Left lung (tissue), 8 donors: ENCODE measurements around the gene B3GALT6. TPM values are rescaled to one million over a fixed set of nuclear protein-coding genes. Genes with fewer than 3 reads are reported as not detected.

ENCODE experiments used
- polyA plus RNA-seq, 6 donors: library from polyadenylated mRNA; unstranded; fragments of 120-200 nt; gene quantifications; one replicate each; pipeline ENCODE4 v1.2.1, GENCODE V29; 2013; ENCODE audit not compliant: insufficient read length in 6 of 6
- total RNA-seq, 2 donors: library from RNA; stranded (reverse); fragmentation: NEBNext Ultra II Directional; extraction: Animal tissue kit (Norgen Biotek cat#: 25700); gene quantifications; one replicate each; pipeline ENCODE4 v1.2.1, GENCODE V29; 2021
- donor health status: DM: no; HTN: yes; CAD: no.
- donor health status: DM: no; HTN: no; CAD: no.

B3GALT6 gene
- total and polyA plus RNA-seq, 8 donors, result 12.6 to 25.2 (median 17.8) TPM

Other genes starting within 250 kb of the B3GALT6 start
- 10 to 100 TPM; 25.6 to 37.5 TPM for gene HES4, start 232.1 kb upstream of the B3GALT6 start, total RNA-seq
- 10 to 100 TPM in 2 of 6 donors, 1 to 10 TPM in 4; 4.4 to 11.7 (median 8.7) TPM for gene HES4, start 232.1 kb upstream of the B3GALT6 start, polyA plus RNA-seq
- 10 to 100 TPM; 75.4 to 90.0 TPM for gene ISG15, start 218.7 kb upstream of the B3GALT6 start, total RNA-seq
- 10 to 100 TPM in 5 of 6 donors, 1 to 10 TPM in 1; 8.3 to 18.5 (median 13.4) TPM for gene ISG15, start 218.7 kb upstream of the B3GALT6 start, polyA plus RNA-seq
- 100 to 1,000 TPM in 1 of 2 donors, 10 to 100 TPM in 1; 96.8 to 208 TPM for gene AGRN, start 212.1 kb upstream of the B3GALT6 start, total RNA-seq
- gene AGRN, start 212.1 kb upstream of the B3GALT6 start, polyA plus RNA-seq, result 100 to 1,000 TPM; 125 to 194 (median 149) TPM
- gene RNF223, start 157.9 kb upstream of the B3GALT6 start, total RNA-seq, result 1 to 10 TPM; 1.2 to 1.7 TPM
- under 1 TPM; 0.13 to 0.31 (median 0.16) TPM for gene RNF223, start 157.9 kb upstream of the B3GALT6 start, polyA plus RNA-seq
- 10 to 100 TPM in 1 of 2 donors, 1 to 10 TPM in 1; 8.0 to 14.0 TPM for gene C1orf159, start 116.1 kb upstream of the B3GALT6 start, total RNA-seq
- gene C1orf159, start 116.1 kb upstream of the B3GALT6 start, polyA plus RNA-seq, result 10 to 100 TPM in 3 of 6 donors, 1 to 10 TPM in 3; 7.7 to 16.0 (median 10.1) TPM
- 1 to 10 TPM in 1 of 2 donors, under 1 TPM in 1; 0.17 to 4.6 TPM for gene TTLL10, start 58.4 kb upstream of the B3GALT6 start, total RNA-seq
- gene TTLL10, start 58.4 kb upstream of the B3GALT6 start, polyA plus RNA-seq, result 1 to 10 TPM in 5 of 6 donors, under 1 TPM in 1; 0.63 to 3.0 (median 1.7) TPM
- 1 to 10 TPM; 1.1 to 1.3 TPM for gene TNFRSF18, start 25.6 kb upstream of the B3GALT6 start, total RNA-seq
- under 1 TPM; 0.38 to 0.73 (median 0.51) TPM for gene TNFRSF18, start 25.6 kb upstream of the B3GALT6 start, polyA plus RNA-seq
- gene TNFRSF4, start 18.1 kb upstream of the B3GALT6 start, total RNA-seq, result 1 to 10 TPM; 2.8 to 3.5 TPM
- 1 to 10 TPM; 2.0 to 4.5 (median 2.9) TPM for gene TNFRSF4, start 18.1 kb upstream of the B3GALT6 start, polyA plus RNA-seq
- gene SDF4, start 236 bp upstream of the B3GALT6 start, total RNA-seq, result 100 to 1,000 TPM; 152 to 166 TPM
- 100 to 1,000 TPM in 2 of 6 donors, 10 to 100 TPM in 4; 86.7 to 124 (median 97.5) TPM for gene SDF4, start 236 bp upstream of the B3GALT6 start, polyA plus RNA-seq
- gene C1QTNF12, start 14.5 kb downstream of the B3GALT6 start, total RNA-seq, result 1 to 10 TPM; 1.2 to 2.2 TPM
- gene C1QTNF12, start 14.5 kb downstream of the B3GALT6 start, polyA plus RNA-seq, result 1 to 10 TPM in 2 of 6 donors, under 1 TPM in 4; 0.52 to 1.4 (median 0.78) TPM
- 10 to 100 TPM; 42.8 to 53.1 TPM for gene UBE2J2, start 41.6 kb downstream of the B3GALT6 start, total RNA-seq
- gene UBE2J2, start 41.6 kb downstream of the B3GALT6 start, polyA plus RNA-seq, result 10 to 100 TPM; 45.1 to 68.6 (median 52.1) TPM
- 1 to 10 TPM; 2.1 to 4.3 TPM for gene SCNN1D, start 48.2 kb downstream of the B3GALT6 start, total RNA-seq
- gene SCNN1D, start 48.2 kb downstream of the B3GALT6 start, polyA plus RNA-seq, result 10 to 100 TPM in 3 of 6 donors, 1 to 10 TPM in 3; 5.9 to 13.1 (median 9.4) TPM
- gene ACAP3, start 75.7 kb downstream of the B3GALT6 start, total RNA-seq, result 10 to 100 TPM; 56.4 to 60.2 TPM
- gene ACAP3, start 75.7 kb downstream of the B3GALT6 start, polyA plus RNA-seq, result 10 to 100 TPM; 30.8 to 73.6 (median 41.1) TPM
- gene PUSL1, start 76.4 kb downstream of the B3GALT6 start, total RNA-seq, result 10 to 100 TPM; 17.4 to 18.3 TPM
- gene PUSL1, start 76.4 kb downstream of the B3GALT6 start, polyA plus RNA-seq, result 10 to 100 TPM in 1 of 6 donors, 1 to 10 TPM in 5; 4.3 to 10.9 (median 7.8) TPM
- 10 to 100 TPM; 67.0 to 90.4 TPM for gene INTS11, start 92.4 kb downstream of the B3GALT6 start, total RNA-seq
- gene INTS11, start 92.4 kb downstream of the B3GALT6 start, polyA plus RNA-seq, result 100 to 1,000 TPM; 106 to 166 (median 127) TPM
- gene CPTP, start 92.6 kb downstream of the B3GALT6 start, total RNA-seq, result 10 to 100 TPM; 24.5 to 25.2 TPM
- gene CPTP, start 92.6 kb downstream of the B3GALT6 start, polyA plus RNA-seq, result 10 to 100 TPM; 10.6 to 17.6 (median 13.5) TPM
- under 1 TPM; 0.20 to 0.37 TPM for gene TAS1R3, start 99.0 kb downstream of the B3GALT6 start, total RNA-seq
- gene TAS1R3, start 99.0 kb downstream of the B3GALT6 start, polyA plus RNA-seq, result under 1 TPM; 0.23 to 0.75 (median 0.41) TPM
- 10 to 100 TPM; 67.4 to 81.2 TPM for gene DVL1, start 117.2 kb downstream of the B3GALT6 start, total RNA-seq
- gene DVL1, start 117.2 kb downstream of the B3GALT6 start, polyA plus RNA-seq, result 10 to 100 TPM; 20.6 to 41.4 (median 28.5) TPM
- gene MXRA8, start 126.3 kb downstream of the B3GALT6 start, total RNA-seq, result 100 to 1,000 TPM in 1 of 2 donors, 10 to 100 TPM in 1; 78.3 to 129 TPM
- gene MXRA8, start 126.3 kb downstream of the B3GALT6 start, polyA plus RNA-seq, result 100 to 1,000 TPM; 113 to 151 (median 143) TPM
- 100 to 1,000 TPM in 1 of 2 donors, 10 to 100 TPM in 1; 99.3 to 127 TPM for gene AURKAIP1, start 143.0 kb downstream of the B3GALT6 start, total RNA-seq
- 10 to 100 TPM; 36.9 to 64.0 (median 48.2) TPM for gene AURKAIP1, start 143.0 kb downstream of the B3GALT6 start, polyA plus RNA-seq
- 100 to 1,000 TPM; 142 to 161 TPM for gene CCNL2, start 167.1 kb downstream of the B3GALT6 start, total RNA-seq
- 100 to 1,000 TPM; 250 to 405 (median 339) TPM for gene CCNL2, start 167.1 kb downstream of the B3GALT6 start, polyA plus RNA-seq
- 100 to 1,000 TPM in 1 of 2 donors, 10 to 100 TPM in 1; 69.5 to 103 TPM for gene MRPL20, start 175.1 kb downstream of the B3GALT6 start, total RNA-seq
- 100 to 1,000 TPM in 3 of 6 donors, 10 to 100 TPM in 3; 90.8 to 145 (median 99.8) TPM for gene MRPL20, start 175.1 kb downstream of the B3GALT6 start, polyA plus RNA-seq
- 10 to 100 TPM; 18.4 to 35.2 TPM for gene ANKRD65, start 189.0 kb downstream of the B3GALT6 start, total RNA-seq
- gene ANKRD65, start 189.0 kb downstream of the B3GALT6 start, polyA plus RNA-seq, result 10 to 100 TPM; 25.7 to 41.6 (median 31.7) TPM
- 100 to 1,000 TPM; 113 to 147 TPM for gene VWA1, start 203.5 kb downstream of the B3GALT6 start, total RNA-seq
- 100 to 1,000 TPM in 1 of 6 donors, 10 to 100 TPM in 5; 50.0 to 104 (median 60.9) TPM for gene VWA1, start 203.5 kb downstream of the B3GALT6 start, polyA plus RNA-seq
- 10 to 100 TPM in 1 of 2 donors, 1 to 10 TPM in 1; 9.9 to 14.9 TPM for gene ATAD3C, start 217.5 kb downstream of the B3GALT6 start, total RNA-seq
- 1 to 10 TPM in 5 of 6 donors, under 1 TPM in 1; 0.88 to 4.5 (median 3.1) TPM for gene ATAD3C, start 217.5 kb downstream of the B3GALT6 start, polyA plus RNA-seq
- gene ATAD3B, start 239.5 kb downstream of the B3GALT6 start, total RNA-seq, result 10 to 100 TPM; 19.4 to 30.7 TPM
- 10 to 100 TPM; 14.5 to 24.1 (median 18.3) TPM for gene ATAD3B, start 239.5 kb downstream of the B3GALT6 start, polyA plus RNA-seq